Colonic mucosa (tissue), 4 donors: ENCODE results near the gene SF3A2. TPM values are rescaled to one million over a fixed set of nuclear protein-coding genes. Genes with fewer than 3 reads are reported as not detected.

Source experiments
- DNase-seq: peaks from one replicate; pipeline ENCODE4 v3.0.0-alpha.2; 2020
- H3K27ac ChIP-seq: fragments of 200-600 bp; one replicate; pipeline ENCODE4 v1.8.0; 2021
- H3K27me3 ChIP-seq: fragments of 200-600 bp; one replicate; pipeline ENCODE4 v1.8.0; 2021
- H3K36me3 ChIP-seq: fragments of 200-600 bp; one replicate; pipeline ENCODE4 v1.8.0; 2021
- H3K4me1 ChIP-seq: fragments of 200-600 bp; one replicate; pipeline ENCODE4 v1.8.0; 2021; ENCODE audit warnings: mild to moderate bottlenecking
- H3K4me3 ChIP-seq: fragments of 200-600 bp; one replicate; pipeline ENCODE4 v1.8.0; 2021
- H3K9ac ChIP-seq, 2 donors: one replicate each; pipeline ENCODE4 v1.7.0; 2013; ENCODE audit warnings: control low read depth in 2 of 2, low read depth in 2 of 2, low read length in 2 of 2
- H3K9me3 ChIP-seq: fragments of 200-600 bp; one replicate; pipeline ENCODE4 v1.8.0; 2021
- intact Hi-C: fragments of 100-400 bp; cut with DNase I; formaldehyde crosslinking; loops from one replicate; pipeline ENCODE4 v1.14.1; 2022
- total RNA-seq, 2 donors: library from RNA; stranded (reverse); fragmentation: NEBNext Ultra II Directional in 1 of 2; extraction: Animal tissue kit (Norgen Biotek cat#: 25700) in 1 of 2; gene quantifications; one replicate each; pipeline ENCODE4 v1.2.1, GENCODE V29; 2021
- TF ChIP-seq, protein P1 (sequence below): fragments of 200-600 bp; IDR thresholded peaks from one replicate; pipeline ENCODE4 v1.8.0; 2022; ENCODE audit warnings: antibody characterized with exemption, mild to moderate bottlenecking
- donor health status: healthy.
- donor health status: DM: no; HTN: no; CAD: no.
- donor health status: DM: no; HTN: no; CAD: no.

The SF3A2 gene
- total RNA-seq, 2 donors from 2014 or later: 60.9 to 99.8 TPM

GRCh38 chr19:2288818-2289713 lies 52.4 kb downstream of the SF3A2 start:
- peak overlapping the region in 1 of 2 donors; percentile 34 for H3K9ac ChIP-seq
- no peaks in the 10 kb centered on the region for H3K36me3 ChIP-seq

DNA sequence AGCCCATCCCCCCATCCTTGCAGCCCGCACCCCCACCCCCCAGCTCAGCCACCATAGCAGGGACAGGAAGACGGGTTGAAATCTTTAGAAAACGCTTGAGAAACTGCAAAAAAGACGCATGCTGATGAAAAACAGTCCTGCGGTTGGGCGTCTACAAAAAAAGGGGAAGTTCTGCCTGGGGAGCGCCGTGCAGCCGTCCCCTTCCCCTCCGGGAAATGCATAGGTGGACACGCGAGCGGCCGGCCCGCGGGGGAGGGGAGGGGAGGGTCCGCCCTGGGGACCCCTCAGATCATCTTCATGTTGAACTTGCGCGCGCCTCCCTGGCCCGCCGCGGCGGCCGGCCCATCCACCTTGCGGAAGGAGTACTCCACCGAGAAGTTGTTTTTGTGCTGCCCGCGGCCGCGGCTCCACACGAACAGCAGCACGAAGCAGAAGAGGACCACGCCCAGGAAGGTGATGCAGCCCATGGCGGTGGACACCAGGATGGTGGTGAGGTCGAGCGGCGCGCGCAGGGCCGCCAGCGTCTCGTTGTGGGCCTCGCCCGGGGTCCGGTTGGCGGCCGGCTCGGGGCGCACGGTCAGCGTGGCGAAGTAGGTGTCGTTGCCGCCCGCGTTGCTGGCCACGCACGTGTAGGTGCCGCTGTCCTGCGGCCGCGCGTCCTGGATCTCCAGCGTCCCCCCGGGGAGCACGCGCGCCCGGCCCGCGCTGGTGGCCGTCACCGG lies 53.3 kb downstream of the SF3A2 start:
- Histone ChIP-seq H3K4me1 (peaks cover 11% of the 10 kb centered on the region), H3K36me3 (no peaks in the 10 kb centered on the region), H3K4me3 (peak overlapping the region; percentile 25), H3K9ac (peak overlapping the region; percentile 34 to 60), H3K27me3 (peaks cover 34% of the 10 kb centered on the region), H3K9me3 (no peaks in the 10 kb centered on the region), H3K27ac (peak overlapping the region; percentile 22)
- TF ChIP-seq, protein P1, sequence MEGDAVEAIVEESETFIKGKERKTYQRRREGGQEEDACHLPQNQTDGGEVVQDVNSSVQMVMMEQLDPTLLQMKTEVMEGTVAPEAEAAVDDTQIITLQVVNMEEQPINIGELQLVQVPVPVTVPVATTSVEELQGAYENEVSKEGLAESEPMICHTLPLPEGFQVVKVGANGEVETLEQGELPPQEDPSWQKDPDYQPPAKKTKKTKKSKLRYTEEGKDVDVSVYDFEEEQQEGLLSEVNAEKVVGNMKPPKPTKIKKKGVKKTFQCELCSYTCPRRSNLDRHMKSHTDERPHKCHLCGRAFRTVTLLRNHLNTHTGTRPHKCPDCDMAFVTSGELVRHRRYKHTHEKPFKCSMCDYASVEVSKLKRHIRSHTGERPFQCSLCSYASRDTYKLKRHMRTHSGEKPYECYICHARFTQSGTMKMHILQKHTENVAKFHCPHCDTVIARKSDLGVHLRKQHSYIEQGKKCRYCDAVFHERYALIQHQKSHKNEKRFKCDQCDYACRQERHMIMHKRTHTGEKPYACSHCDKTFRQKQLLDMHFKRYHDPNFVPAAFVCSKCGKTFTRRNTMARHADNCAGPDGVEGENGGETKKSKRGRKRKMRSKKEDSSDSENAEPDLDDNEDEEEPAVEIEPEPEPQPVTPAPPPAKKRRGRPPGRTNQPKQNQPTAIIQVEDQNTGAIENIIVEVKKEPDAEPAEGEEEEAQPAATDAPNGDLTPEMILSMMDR: no peak
- peak; percentile 25 for DNase-seq
- intact Hi-C loops: no loop called here

More at GRCh38 chr19:2288818-2289713, 52.4 kb downstream of the SF3A2 start:
- no peak for DNase-seq
- Histone ChIP-seq H3K9me3 (no peaks in the 10 kb centered on the region), H3K27ac (peak overlapping the region; percentile 22), H3K27me3 (peaks cover 34% of the 10 kb centered on the region), H3K4me1 (peaks cover 11% of the 10 kb centered on the region), H3K4me3 (no peak overlapping the region)
- intact Hi-C loops: no loop called here
- TF ChIP-seq, protein P1: no peak

DNA sequence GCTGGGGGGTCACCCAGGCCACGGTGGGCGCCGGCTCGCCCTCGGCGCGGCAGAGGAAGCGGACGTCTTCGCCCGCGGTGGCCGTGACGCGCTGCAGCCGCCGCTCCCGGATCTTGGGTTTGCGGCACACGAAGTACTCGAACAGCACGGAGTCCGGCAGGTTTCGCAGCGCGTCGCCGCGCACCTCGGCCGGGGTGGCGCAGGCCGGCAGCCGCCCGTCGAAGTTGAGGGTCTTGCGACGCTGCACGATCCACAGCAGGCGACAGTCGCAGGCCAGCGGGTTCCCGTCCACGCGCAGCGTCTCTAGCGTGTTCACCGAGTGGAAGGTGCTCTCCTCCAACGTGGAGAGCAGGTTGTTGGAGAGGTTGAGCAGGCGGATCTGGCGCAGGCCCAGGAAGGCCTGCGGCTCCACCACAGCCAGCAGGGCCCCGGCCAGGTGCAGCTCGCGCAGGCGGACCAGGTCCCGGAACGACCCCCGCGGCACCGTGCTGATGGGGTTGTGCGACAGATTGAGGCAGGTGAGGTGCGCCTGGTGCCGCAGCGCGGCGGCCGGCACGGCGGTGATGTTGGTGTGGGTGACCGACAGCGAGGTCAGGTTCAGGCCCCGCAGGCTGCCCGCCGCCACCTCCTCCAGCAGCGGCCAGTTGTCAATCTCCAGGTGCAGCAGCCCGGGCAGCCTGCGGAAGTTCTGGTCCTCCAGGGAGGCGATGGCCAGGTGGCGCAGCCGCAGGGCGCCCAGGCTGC lies 54.0 kb downstream of the SF3A2 start:
- H3K36me3 ChIP-seq: no peaks in the 10 kb centered on the region
- peak overlapping the region; percentile 22 for H3K27ac ChIP-seq
- peak overlapping the region in 1 of 2 donors; percentile 60 for H3K9ac ChIP-seq
- H3K4me3 ChIP-seq: peak overlapping the region; percentile 25
- DNase-seq: peak; percentile 17
- intact Hi-C loops: no loop called here
- H3K27me3 ChIP-seq: peaks cover 34% of the 10 kb centered on the region
- peaks cover 11% of the 10 kb centered on the region for H3K4me1 ChIP-seq
- no peaks in the 10 kb centered on the region for H3K9me3 ChIP-seq
- TF ChIP-seq, protein P1: no peak

DNA sequence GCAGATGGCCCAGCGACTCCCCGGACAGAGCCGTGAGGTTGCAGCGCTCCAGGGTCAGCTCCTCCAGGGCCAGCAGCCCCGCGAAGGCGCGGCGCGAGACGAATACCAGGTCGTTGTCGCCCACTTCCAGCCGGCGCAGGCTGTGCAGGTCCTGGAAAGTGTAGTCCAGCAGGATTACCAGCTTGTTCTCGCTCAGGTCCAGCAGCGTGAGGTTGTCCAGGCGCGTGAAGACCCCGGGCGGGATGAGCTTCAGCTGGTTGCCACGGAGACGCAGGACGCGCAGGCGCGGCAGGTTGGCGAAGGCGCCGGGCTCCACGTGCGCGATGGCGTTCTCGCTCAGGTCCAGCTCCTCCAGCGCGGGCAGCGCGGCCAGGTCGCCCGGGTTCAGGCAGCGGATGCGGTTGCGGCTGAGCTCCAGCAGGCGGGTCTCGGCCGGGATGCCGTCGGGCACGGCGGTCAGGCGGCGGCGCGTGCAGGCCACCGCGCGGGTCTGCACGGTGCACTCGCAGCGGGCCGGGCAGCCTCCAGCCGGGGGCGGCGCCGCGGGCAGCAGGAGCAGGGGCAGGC lies 54.6 kb downstream of the SF3A2 start:
- TF ChIP-seq, protein P1: no peak
- peaks cover 34% of the 10 kb centered on the region for H3K27me3 ChIP-seq
- H3K4me3 ChIP-seq: peak overlapping the region; percentile 25
- H3K9ac ChIP-seq: peak overlapping the region in 1 of 2 donors; percentile 12
- H3K4me1 ChIP-seq: peaks cover 11% of the 10 kb centered on the region
- no peaks in the 10 kb centered on the region for H3K9me3 ChIP-seq
- H3K36me3 ChIP-seq: no peaks in the 10 kb centered on the region
- no peak for DNase-seq
- intact Hi-C loops: no loop called here
- H3K27ac ChIP-seq: no peak overlapping the region
